Upper lobe of left lung (tissue), 6 donors: ENCODE results near the gene NSUN7. TPM values are rescaled to one million over a fixed set of nuclear protein-coding genes. Genes with fewer than 3 reads are reported as not detected.
A peak's percentile ranks its signal among the peaks of the same experiment; 100 is the strongest.
"Not testable (repeated sequence)": the region's sequence is repeated elsewhere in the genome, so short reads cannot be mapped to it uniquely, and the experiment has no call there.

Experiments used
- ATAC-seq, 2 donors: fragments of 200-7000 bp; cut with Tn5 transposase; one replicate each; pipeline ENCODE4 v1.9.1; 2022; ENCODE audit warnings: mild to moderate bottlenecking in 2 of 2, moderate library complexity in 2 of 2; ENCODE audit not compliant: low FRiP score in 2 of 2
- DNase-seq, 2 donors: peaks; one replicate each; pipeline ENCODE4 v3.0.0-alpha.2; 2019 to 2020
- H3K27ac ChIP-seq, 4 donors: fragments of 200-600 bp; sonication (generic); one replicate each; pipeline ENCODE4 v1.5.1; 2016 to 2019
- H3K27me3 ChIP-seq, 4 donors: fragments of 200-600 bp; sonication (generic); one replicate each; pipeline ENCODE4 v1.5.1; 2017 to 2019
- H3K36me3 ChIP-seq, 4 donors: fragments of 200-600 bp; sonication (generic); one replicate each; pipeline ENCODE4 v1.5.1; 2016 to 2019
- H3K4me1 ChIP-seq, 4 donors: fragments of 200-600 bp; sonication (generic); one replicate each; pipeline ENCODE4 v1.5.1; 2018 to 2019
- H3K4me3 ChIP-seq, 4 donors: fragments of 200-600 bp; sonication (generic); one replicate each; pipeline ENCODE4 v1.5.1; 2017 to 2019; ENCODE audit warnings: mild to moderate bottlenecking in 2 of 4, moderate library complexity in 1 of 4
- H3K9me3 ChIP-seq, 4 donors: fragments of 200-600 bp; sonication (generic); one replicate each; pipeline ENCODE4 v1.5.1; 2018 to 2019
- EP300 ChIP-seq, 4 donors: sonication (generic); formaldehyde crosslinking; IDR thresholded peaks; one replicate each; pipeline ENCODE4 v1.5.1; 2017; ENCODE audit warnings: antibody characterized with exemption in 4 of 4, control low read depth in 2 of 4
- POLR2A ChIP-seq, 4 donors: fragments of 450-650 bp; IDR thresholded peaks; one replicate each; pipeline ENCODE4 v1.5.1; 2016 to 2017; ENCODE audit warnings: antibody characterized with exemption in 4 of 4, mild to moderate bottlenecking in 2 of 4
- POLR2AphosphoS5 ChIP-seq, 2 donors: sonication (generic); formaldehyde crosslinking; IDR thresholded peaks; one replicate each; pipeline ENCODE4 v1.5.1; 2017; ENCODE audit warnings: antibody characterized with exemption in 2 of 2
- WGBS, 2 donors: methylation state at CpG; one replicate each; pipeline ENCODE4 v1.1.5; 2017 to 2018; 5-methylcytosine and 5-hydroxymethylcytosine counted together
- total RNA-seq, 6 donors: library from RNA; depleted of rRNA in 4 of 6; stranded (reverse); fragments of >200 nt in 4 of 6; gene quantifications; one replicate each; pipeline versions ENCODE4 v1.1.0 to v1.2.1, GENCODE V29; 2016 to 2021
- TF ChIP-seq, protein P1 (sequence below), 6 experiments: fragments of 450-650 bp in 4 of 6; fragments of 200-600 bp in 2 of 6; sonication (generic) in 2 of 6; IDR thresholded peaks; one replicate each; pipeline ENCODE4 v1.5.1; 2016 to 2019; ENCODE audit warnings: antibody characterized with exemption in 6 of 6
- donor health status: DM: no; HTN: no; CAD: no; lungs with moderate emphysema.
- donor health status: DM: no; HTN: yes; CAD: no; lungs with severe emphysema.

The NSUN7 gene
- total RNA-seq, 6 donors from 2014 or later = 5.9 to 47.1 (median 12.3) TPM

- DNase-seq = no peak
- H3K9me3 ChIP-seq = no peaks in the 10 kb centered on the region
- WGBS, 2 donors = 31 to 32% methylated on average over 5 of the region's 5 CpGs
- H3K4me1 ChIP-seq = peaks cover 0 to 3% (median 0%) of the 10 kb centered on the region in 4 donors
- peak in 1 of 4 donors; percentile 44 for TF ChIP-seq EP300 (IDR thresholded peaks at IDR 0.05)
- TF ChIP-seq, protein P1, sequence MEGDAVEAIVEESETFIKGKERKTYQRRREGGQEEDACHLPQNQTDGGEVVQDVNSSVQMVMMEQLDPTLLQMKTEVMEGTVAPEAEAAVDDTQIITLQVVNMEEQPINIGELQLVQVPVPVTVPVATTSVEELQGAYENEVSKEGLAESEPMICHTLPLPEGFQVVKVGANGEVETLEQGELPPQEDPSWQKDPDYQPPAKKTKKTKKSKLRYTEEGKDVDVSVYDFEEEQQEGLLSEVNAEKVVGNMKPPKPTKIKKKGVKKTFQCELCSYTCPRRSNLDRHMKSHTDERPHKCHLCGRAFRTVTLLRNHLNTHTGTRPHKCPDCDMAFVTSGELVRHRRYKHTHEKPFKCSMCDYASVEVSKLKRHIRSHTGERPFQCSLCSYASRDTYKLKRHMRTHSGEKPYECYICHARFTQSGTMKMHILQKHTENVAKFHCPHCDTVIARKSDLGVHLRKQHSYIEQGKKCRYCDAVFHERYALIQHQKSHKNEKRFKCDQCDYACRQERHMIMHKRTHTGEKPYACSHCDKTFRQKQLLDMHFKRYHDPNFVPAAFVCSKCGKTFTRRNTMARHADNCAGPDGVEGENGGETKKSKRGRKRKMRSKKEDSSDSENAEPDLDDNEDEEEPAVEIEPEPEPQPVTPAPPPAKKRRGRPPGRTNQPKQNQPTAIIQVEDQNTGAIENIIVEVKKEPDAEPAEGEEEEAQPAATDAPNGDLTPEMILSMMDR (IDR thresholded peaks at IDR 0.05) = no peak
- peak overlapping the region in 2 of 4 donors; percentile 11 to 74 for H3K27ac ChIP-seq
- H3K27me3 ChIP-seq = no peaks in the 10 kb centered on the region
- no peaks in the 10 kb centered on the region for H3K36me3 ChIP-seq
- H3K4me3 ChIP-seq = peak overlapping the region in 1 of 4 donors; percentile 4
- peak in 1 of 2 donors; percentile 69 for ATAC-seq
Observed at GRCh38 chr4:40710484-40711254, 39.1 kb upstream of the NSUN7 start.

GRCh38 chr4:40713001-40713400, 36.8 kb upstream of the NSUN7 start:
- not testable (repeated sequence) for H3K27me3 ChIP-seq, ATAC-seq, H3K36me3 ChIP-seq, H3K27ac ChIP-seq, H3K9me3 ChIP-seq, DNase-seq, H3K4me1 ChIP-seq, H3K4me3 ChIP-seq
- WGBS, 2 donors = 70 to 71% methylated on average over 6 of the region's 6 CpGs

GRCh38 chr4:40713798-40714197, 36.0 kb upstream of the NSUN7 start:
- H3K36me3 ChIP-seq = no peaks in the 10 kb centered on the region
- no peak overlapping the region for H3K27ac ChIP-seq
- H3K27me3 ChIP-seq = no peaks in the 10 kb centered on the region
- ATAC-seq = no peak
- no peaks in the 10 kb centered on the region for H3K9me3 ChIP-seq
- peaks cover 0 to 7% (median 4%) of the 10 kb centered on the region in 4 donors for H3K4me1 ChIP-seq
- TF ChIP-seq POLR2AphosphoS5 (IDR thresholded peaks at IDR 0.05) (no peak), EP300 (IDR thresholded peaks at IDR 0.05) (no peak), POLR2A (IDR thresholded peaks at IDR 0.05) (no peak)
- TF ChIP-seq, protein P1 (IDR thresholded peaks at IDR 0.05) = no peak
- no peak for DNase-seq
- 93 to 98% methylated on average over 2 of the region's 2 CpGs for WGBS, 2 donors
- H3K4me3 ChIP-seq = no peak overlapping the region

DNA sequence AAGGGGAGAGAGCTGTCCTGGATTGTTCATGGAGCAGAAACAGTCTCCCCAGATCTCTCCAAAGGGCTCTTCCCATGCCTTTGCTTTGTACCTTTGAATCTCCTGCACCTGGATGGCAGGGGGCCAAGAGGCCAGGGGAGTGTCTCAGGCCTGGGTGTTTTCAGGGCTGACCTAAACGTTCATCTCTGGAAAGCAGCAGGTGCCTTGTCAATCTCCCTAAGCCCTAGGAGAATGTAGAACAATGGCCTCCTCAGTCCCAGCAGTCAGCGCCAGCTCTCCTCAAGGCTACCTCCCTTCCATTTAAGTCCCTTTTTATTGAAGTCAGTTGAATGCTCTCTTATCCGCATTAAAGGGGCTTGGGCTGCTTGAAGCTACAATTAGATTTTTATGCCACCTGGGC, 31.2 kb upstream of the NSUN7 start:
- H3K36me3 ChIP-seq = no peaks in the 10 kb centered on the region
- H3K9me3 ChIP-seq = no peaks in the 10 kb centered on the region
- ATAC-seq (no peak), DNase-seq (peak in 1 of 2 donors; percentile 54)
- WGBS, 2 donors = 65 to 69% methylated on average over 3 of the region's 3 CpGs
- TF ChIP-seq EP300 (IDR thresholded peaks at IDR 0.05) (no peak), POLR2A (IDR thresholded peaks at IDR 0.05) (no peak), POLR2AphosphoS5 (IDR thresholded peaks at IDR 0.05) (no peak)
- TF ChIP-seq, protein P1 (IDR thresholded peaks at IDR 0.05) = no peak
- H3K27me3 ChIP-seq = no peaks in the 10 kb centered on the region
- no peak overlapping the region for H3K4me3 ChIP-seq
- peaks cover 6 to 19% (median 14%) of the 10 kb centered on the region in 4 donors for H3K4me1 ChIP-seq
- H3K27ac ChIP-seq = peak overlapping the region in 1 of 4 donors; percentile 24

- H3K27ac ChIP-seq = peak overlapping the region in 1 of 4 donors; percentile 24
- WGBS, 2 donors = 53% methylated on average over 5 of the region's 5 CpGs
- DNase-seq = peak in 1 of 2 donors; percentile 46
- no peak overlapping the region for H3K4me3 ChIP-seq
- H3K9me3 ChIP-seq = no peaks in the 10 kb centered on the region
- no peaks in the 10 kb centered on the region for H3K27me3 ChIP-seq
- H3K4me1 ChIP-seq = peaks cover 6 to 20% (median 14%) of the 10 kb centered on the region in 4 donors
- peak; percentile 53 to 75 for ATAC-seq
- TF ChIP-seq POLR2AphosphoS5 (IDR thresholded peaks at IDR 0.05) (no peak), EP300 (IDR thresholded peaks at IDR 0.05) (no peak), POLR2A (IDR thresholded peaks at IDR 0.05) (no peak)
- TF ChIP-seq, protein P1 (IDR thresholded peaks at IDR 0.05) = peak; percentile 23 to 67 (median 49)
- no peaks in the 10 kb centered on the region for H3K36me3 ChIP-seq
Observed at GRCh38 chr4:40719008-40719623, 30.6 kb upstream of the NSUN7 start.
